ENCODE results near the gene NME7.

Gene NME7

DNA sequence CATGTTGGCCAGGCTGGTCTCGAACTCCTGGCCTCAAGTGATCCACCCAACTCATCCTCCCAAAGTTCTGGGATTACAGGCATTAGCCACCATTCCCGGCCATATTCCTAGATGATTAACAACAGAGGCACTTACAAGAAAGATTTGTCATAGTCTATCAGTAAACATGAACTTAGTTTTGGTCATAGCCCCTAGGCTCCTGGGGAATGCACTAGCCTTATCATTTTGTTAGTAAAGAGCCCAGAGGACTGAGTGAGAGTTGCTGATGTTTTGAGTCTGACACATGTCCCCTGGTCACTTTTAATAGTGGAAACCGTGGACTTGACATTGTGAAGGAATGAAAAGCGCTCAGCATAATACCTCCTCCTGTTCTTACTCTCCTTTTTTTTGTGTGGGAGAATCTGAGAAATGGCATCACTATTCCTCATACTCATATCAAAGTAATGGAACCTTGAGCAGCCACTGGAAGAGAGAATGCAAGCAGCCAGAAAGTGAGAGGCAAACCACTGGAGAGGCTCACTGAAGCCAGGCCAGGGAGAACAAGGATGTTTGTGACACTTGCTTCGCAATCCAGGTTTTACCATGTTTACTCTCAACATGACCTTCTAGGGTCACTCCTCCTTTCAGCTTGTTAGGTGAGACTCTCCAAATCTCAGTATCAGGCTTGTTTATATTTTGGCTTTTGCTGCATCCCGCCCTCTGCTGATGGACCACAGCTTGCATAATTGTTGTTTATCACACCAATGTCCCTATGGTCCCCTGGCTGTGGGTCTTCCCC, 246.3 kb downstream of the NME7 start:
- no peak for DNase-seq

DNA sequence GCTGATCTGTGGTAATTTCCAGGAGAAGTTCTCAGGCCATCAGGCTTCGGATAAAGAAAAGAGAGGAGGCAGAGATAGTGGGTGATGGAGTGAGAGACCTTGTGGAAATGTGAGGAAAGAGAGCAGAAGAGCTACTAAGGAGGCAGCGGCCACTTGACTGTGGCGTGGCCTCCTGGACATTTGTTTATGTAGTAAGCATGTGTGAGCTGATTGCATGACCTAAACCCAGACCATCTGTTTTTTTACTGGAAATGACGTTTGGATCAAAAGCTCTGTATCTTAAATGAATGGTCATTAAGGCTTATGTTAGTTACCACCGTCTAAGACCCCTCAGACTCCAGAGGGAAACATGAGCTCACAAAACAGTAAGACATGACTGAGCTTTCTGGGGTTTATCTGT, 247.5 kb downstream of the NME7 start:
- no peak for DNase-seq

DNA sequence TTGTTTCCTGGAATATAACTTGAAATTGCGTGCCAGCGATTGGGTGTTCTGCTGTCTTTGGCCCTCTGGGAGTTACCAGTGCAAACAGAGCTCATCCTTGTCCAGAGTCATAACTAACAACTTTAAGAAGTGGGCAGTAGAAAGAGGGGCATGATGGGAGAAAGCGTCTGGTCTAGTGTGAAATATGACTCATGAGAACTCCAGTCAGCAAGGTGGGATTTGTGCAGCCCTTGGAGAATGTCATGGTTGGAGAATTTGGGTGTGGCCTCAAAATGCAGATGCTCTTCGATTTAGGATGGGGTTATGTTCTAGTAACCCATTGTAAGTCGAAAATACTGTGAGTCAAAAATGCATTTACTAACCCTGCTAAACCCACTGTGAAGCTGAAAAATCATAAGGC, 248.2 kb downstream of the NME7 start:
- DNase-seq: no peak

DNA sequence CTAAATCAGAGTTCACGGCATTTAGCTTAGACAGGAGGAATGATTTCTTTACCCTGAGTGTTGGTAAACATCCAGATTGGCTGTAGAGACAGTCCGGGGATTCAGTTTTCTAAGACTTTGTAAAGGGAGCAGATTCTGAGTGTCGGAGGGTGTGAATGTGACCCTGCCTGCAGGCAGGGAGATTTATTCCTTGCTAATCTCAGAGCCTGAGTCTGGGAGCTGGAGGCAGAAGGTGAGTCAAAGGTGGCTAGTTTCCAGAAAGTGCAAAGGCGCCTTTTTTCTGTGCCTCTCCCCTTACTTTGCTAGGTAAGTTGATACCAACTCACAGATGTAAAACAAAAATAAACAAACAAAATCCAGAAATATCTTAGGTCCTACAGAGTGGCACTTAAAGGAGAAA, 249.4 kb downstream of the NME7 start:
- DNase-seq: no peak

DNA sequence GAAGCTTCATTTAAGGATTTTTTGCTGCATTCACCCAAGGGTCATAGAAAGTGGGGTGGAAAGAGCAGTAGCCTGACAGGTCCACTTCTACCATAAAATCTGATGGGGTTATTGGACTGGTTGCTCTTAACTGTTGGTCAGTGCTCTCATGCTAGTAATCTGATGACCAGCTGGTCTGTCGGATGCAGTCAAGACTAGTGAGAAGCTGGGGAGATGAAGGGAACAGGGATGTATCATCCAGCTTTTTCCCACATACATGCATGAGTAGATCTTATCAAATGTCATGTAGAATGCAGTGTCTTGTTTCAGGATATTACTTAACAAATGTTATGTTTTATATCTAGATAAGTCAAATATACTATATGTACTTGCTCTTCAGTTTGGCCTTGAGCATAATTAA, 250.0 kb downstream of the NME7 start:
- DNase-seq: no peak

DNA sequence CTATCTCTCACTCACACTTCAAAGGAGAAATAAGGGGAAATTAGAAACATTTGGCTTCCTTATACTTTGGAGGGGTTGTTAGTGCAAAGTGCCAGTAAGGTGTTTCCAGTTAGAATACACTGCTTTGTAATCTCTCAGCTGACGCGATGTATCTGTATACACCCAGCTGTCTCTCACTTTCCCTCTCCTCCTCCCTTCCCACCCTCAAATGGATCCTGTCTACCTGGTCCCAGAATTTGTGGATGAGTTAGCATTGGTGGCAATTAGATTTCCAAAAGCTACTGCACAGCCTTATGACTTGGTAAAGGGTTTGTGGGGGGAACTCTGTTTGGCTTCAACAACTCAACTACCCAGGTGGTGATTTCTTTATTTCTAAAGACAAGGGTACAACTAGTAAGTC, 250.6 kb downstream of the NME7 start:
- DNase-seq: no peak

DNA sequence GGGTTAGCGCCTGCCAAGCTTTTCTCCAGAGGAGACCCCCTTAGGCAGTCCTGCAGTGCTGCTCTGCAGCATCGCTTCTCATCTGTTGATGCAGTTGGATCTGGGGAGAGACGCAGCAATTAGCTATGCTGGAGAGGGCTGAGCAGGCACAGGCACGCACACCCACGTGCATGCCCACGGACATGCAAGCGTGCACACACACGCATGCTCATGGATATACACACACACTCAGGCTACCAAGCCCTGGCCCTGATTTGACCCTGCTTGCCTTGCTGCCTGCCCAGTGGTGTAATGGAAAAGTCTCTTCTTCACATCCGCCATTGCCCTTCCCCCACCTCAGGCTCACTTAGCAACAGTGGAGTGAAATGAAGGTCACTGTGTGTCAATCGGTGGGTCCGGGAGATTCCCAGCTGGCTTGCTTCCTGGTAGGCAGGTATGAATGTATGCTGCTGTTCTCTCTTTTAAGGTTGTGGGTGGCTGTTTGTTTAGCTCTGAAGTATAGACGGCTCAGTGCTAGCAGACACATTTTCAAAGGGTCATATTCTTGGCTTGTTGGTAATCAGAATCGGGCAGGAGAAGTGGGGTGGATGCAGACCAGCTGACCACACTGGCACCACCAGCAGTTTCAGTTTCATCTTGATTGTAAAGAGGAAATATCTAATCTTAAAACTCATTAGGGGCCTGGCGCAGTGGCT, 251.6 kb downstream of the NME7 start:
- no peak for DNase-seq

DNA sequence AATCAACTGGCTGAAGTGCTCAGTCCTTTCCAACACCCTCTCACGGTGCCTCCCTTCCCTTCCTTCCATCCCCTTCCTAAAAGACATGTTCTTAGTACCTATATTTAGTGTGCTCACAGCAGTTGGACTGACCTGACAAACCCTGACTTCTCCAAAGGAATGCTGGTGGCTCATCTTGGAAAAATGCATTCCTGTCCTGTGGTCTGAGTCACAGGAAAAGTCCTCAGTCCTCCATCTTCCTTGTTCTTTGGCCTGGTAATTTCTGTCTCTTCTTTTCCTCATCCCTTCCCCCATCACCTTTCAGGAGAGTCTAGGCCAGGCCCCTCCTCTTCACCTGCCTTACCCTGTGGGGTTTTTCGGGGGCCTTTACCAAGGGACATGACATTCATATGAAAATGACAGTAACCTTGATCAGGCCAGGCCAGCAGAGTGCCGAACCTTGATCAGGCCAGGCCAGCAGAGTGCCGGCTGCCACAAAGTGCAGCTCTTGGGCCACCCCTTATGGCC, 253.9 kb downstream of the NME7 start:
- no peak for DNase-seq

DNA sequence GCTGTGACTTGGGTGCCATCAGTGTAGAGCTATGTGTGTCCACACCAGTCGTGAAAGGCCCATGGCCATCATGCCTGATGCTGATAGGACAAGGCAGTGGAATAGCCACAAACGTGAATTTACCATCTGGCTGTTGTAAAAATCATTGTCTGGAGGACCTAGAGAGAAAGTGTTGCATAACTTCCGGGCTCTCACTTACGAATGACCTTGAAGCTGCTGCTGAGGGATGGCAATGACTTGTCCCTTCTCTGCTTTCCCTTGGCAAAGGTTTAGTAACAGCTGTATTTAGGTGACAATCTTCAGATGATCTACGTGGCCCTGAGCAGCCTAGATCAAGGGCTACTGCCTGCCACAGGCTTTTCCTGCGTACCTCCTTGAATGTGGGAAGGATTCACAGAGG, 255.4 kb downstream of the NME7 start:
- DNase-seq: peak; percentile 46

DNA sequence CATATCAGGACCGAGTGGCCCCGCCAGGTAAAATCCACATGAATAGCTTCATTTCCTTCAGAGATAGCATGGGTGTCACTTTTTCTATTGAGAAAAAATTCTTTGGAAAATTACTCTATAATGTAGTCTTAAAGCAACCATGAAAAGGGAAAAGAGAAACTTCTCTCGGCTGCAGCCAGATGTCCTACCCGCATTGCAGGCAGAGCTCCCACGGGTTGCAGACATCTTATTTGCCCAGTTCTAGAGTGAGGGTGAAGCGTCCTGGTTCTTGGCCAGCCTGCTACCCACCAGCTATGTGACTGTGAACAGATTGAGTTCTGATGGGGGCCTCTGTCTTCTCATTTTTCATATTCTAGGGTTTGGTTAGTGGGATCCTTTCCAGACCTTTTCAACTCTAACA, 256.1 kb downstream of the NME7 start:
- no peak for DNase-seq

DNA sequence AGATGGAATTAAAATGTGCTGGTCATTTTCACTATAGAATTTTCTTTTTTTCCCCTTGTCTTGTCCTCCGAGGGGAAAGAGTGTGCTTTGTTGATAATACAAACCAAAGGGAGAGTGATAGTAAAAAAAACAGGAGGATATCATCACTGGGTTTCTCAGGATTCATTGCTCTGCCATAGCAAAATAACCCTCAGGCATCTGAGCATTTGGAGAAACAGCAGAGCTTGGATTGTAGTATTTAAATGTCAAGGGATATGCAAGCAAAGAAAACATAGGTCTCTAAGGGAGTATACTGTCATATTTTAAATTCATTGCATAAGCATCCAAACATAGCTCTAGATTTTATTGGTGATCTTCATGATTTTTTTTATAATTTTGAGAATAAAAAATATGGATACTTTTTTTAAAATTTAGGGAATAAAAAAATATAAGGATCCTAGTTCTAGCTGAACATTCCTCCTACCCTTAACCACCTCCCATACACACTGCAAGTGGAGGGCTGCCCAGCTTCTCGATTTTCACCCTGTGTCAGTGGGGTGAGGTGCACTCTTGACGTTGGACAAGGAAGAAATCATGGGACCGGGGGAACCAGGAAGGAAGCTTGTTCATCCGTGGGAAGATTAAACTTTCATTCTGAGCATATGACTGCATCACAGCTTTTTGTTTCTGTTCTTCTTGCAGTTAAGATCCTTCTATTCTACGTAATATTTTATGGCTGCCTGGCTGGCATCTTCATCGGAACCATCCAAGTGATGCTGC, 256.7 kb downstream of the NME7 start:
- DNase-seq: no peak

DNA sequence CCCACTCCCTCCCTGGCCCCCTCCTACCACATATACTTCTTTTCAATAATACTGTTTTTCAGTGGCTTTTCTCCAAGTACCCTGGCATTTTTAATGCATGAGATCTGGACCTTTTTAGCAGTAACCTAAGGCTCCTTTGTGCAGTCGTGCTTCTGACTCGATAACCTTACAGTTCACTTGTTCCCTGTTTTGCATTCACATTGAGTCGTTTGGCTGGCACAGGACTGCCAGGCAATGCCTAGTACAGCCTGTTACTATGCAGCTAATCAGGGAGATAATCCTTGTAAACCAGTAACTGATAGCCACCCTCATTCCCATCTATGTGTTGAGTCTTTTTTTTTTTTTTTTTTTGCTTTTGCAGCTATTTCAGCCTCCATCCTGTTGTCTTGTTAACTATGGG, 257.4 kb downstream of the NME7 start:
- peak; percentile 31 for DNase-seq

DNA sequence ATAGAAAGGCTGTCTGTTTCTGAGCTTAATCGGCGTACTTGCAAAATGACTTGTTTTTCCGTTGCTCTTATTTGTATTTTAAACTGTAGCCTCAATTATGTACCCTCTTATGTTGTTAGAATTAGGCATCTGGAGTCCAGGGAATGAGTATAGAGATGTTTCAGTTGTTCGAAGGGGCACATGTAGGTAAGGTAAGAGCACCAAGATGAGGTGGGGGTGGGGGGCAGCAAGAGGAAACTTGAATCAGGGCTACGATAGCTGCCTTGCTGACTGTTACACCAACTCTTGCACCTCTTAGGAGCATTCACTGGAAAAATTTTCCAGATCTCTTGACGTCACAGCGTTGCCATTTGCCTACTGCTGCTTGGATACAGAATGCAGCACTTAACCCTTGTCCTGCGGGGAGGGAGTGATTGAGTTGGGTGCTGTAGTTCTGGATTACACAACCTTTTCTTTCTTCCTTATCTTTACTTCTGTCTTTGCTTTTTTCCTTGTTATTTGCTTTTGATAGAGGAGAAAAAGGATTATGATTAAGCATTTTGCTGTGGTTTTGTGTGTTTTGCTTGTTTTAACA, 257.9 kb downstream of the NME7 start:
- DNase-seq: peak; percentile 50

DNA sequence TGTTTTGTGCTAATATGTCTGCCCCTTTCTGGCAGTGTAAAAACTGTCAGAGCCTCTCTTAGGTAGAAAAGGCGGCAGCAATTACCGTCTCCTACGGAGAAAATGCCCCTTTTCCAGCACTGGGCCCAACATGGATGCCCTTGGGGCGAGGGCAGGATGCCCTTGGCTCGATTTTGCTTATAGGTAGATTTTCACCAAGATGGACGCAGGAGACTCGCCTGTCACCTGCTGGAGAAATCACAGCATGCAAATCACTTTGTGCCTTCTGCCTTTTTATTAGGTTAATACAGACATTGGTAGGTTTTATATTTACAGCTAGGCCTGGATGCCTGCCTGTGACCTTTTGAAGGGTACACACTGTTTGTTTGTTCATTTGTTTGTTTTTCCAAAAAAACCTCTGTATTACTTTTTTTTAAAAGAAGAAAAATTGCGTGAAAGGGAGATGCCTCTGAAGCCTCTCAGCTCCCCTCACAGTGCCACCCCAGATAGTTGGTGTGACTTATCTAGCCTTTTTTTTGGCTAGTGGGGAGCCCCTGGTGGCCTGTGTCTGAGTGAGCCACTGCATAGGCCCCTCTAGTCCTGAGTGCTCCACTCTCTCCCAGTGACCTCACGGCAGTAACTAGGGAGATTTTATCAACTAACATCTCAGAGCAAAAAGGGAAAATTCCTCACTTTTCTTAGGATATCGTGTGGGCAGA, 258.6 kb downstream of the NME7 start:
- DNase-seq: peak; percentile 78

DNA sequence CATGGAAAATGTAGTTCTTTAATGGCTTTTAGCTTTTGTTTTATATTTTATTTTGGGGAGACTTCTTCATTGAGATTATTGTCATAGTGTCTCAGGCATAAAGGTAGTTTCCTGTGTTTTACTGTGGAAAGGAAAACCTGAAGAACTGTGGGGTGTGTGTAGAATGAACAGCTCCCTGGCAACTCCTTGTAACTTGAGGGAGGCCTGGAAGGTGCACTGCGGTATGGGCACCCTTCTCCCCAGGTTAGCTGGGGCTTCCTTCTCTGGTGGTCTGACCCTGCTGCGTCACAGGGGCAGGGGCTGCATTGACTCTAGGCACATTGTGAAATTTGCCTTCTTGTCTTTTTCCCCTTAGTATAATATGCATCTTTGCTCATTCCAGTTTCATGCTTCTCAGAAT, 259.4 kb downstream of the NME7 start:
- no peak for DNase-seq

DNA sequence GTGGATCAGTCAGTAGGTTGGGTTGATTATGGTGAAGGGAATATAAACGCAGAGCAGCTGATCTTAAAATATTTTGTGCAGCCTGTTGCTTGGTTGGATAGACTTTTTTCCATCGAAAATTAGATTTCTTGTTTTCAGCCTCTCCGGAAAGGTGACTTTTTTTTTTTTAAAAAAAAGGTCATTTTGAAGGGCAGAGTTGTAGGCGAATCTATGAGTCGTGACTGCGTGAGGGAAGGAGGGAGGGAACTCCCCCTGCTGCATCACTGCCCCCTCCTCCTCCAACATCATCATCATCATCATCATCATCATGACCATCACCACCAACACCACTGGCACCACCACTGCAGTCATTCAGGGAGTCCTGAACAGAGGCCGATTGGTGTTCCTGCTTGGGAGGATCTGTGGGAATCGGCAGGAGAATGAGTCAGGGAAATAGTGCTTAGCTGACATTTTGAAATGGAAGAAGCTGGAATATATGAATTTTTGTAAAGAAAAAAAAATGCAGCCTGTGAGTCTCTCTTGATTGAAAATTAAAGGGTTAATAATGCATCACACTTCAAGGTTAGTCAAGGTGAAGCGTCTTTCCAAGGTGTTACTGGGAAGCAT, 259.9 kb downstream of the NME7 start:
- DNase-seq: no peak

DNA sequence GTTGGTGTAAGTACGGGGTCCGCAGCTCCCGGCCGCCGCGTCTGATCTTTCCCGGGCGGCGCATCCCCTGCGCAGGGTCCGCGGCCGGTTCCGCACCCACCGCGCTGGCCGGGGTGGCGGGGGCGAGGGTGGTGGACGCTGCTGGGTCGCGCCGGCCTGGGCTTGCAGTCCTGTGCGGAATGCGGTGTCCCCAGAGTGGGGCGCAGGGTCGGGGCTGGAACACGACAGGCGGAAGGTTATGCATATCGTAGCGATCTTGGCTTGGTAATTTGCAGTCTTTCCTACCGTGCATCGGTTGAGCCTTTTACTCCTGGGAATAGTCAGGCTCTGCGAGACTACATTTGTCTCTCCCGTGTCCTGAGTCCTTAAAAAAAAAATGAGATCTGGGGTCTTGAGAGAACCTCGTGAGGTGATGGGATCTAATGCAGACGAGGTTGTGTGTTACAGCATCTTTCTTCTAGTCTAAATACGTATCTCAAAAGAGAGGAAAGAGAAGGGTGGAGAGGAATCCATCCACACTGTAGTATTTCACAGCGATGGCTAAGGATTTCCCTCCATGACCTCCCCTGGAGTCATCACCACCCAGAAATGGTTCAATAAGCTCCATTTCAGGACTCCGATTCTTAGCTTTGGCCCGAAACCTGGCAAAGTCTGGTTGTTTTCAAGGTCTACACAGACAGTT, 260.5 kb downstream of the NME7 start:
- DNase-seq: peak; percentile 26

DNA sequence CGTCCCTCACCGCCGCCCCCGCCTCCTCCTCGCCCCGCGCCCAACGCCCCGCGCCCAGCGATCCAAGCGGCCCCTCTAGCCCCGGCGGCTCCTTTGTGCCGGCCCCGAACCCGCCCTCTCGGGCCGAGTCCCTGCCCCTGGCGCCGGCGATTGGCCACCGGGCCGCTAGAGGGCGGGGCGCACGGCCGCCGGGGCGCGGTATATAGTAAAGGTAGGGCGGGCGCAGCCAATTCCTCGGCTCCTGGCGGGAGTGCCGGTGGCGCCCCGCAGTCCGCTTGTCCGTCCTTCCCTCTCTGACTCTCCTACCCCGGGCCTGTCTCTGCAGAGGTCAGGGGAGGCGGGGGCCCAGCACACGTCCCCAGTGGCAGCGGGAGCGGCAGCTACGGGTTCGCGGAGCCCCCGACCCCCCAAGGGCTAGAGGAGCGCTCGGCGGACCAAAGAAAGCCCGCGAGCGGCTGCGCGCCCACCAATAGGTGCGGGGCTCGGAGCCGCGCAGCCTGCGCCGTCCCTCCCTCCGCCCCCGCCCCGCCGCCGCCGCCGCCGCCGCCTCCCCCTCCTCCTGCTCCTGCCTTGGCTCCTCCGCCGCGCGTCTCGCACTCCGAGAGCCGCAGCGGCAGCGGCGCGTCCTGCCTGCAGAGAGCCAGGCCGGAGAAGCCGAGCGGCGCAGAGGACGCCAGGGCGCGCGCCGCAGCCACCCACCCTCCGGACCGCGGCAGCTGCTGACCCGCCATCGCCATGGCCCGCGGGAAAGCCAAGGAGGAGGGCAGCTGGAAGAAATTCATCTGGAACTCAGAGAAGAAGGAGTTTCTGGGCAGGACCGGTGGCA, 261.3 kb downstream of the NME7 start, which contains the start of gene ATP1B1:
TSS of gene ATP1B1 (plus strand) at position 596 of the 826 bp plus-strand sequence. CDS start at position 736, 140 bp downstream.
- DNase-seq: peak; percentile 92

DNA sequence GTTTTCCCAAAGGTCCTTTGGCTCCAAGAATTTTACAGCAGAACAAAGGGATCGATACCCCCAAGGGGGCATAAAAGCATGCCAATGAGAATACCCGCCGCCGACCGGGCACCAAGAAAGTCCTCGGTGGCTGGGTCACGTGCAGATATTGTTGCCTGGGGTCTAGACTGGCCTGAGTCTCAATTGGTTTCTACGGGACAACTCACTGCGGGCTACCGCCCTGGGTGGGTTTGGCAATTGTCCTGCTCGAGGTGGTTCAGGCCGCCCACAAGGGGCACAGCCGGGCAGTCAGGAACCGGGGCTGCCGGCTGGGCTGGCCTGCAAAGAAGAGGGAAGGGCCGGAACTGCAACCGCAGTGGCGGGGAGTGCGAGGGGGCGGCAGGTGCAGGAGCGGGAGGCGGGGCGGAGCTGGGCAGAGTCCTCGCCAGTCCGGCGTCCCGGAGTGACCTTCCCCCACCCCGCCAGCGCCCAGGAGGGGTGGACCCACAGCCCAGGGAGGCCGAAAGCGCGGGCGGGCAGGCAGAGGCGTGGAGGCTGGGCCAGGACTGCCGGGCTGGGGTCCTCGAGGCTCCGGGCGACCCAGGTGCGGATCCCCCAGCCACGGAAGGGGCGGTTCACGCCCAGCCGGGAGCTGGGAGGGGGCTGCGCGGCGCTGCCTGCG, 262.0 kb downstream of the NME7 start:
- peak; percentile 66 for DNase-seq

DNA sequence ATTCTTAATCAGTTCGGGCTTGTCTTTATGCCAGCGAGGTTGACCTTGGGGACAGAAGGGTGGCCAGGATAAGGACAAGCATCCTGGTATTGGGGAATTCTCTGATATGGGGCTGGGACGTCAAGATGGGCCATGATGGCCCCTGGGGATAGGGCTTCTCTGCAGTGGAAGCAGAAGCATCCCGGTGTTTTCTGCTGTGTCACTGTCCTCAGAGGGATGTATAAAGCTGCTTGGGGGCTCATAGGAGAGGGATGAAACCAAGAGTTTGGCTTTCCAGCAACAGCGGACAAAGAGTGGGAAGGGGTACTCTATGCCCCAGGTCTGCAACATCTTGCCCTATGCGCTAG, 262.5 kb downstream of the NME7 start:
- peak; percentile 23 for DNase-seq

Measured in hematopoietic multipotent progenitor cell treated with erythropoietin and hydrocortisone succinate and interleukin-3 and kit ligand, for 6 days (in vitro differentiated cells).